ENCODE data around the gene SULT4A1. TPM values are rescaled to one million over a fixed set of nuclear protein-coding genes. Genes with fewer than 3 reads are reported as not detected.

Gene SULT4A1
- total and polyA plus RNA-seq, 12 donors, result 0.19 to 1.2 (median 0.29) TPM; not detected in 2

- Histone ChIP-seq H3K9me3 (peaks cover 0 to 20% (median 0%) of the 10 kb centered on the region in 11 donors), H3K36me3 (no peaks in the 10 kb centered on the region), H3K27me3 (peaks cover 0 to 55% (median 39%) of the 10 kb centered on the region in 7 donors), H3K4me1 (peaks cover 0 to 2% (median 0%) of the 10 kb centered on the region in 9 donors), H3K4me3 (no peak overlapping the region), H3K27ac (no peak overlapping the region)
- ATAC-seq (no peak), DNase-seq (no peak)
- 72 to 74% methylated on average over 11 of the region's 11 CpGs for WGBS, 2 donors
- intact Hi-C loops (cut with DNase I), result no loop called here
- TF ChIP-seq CTCF (IDR thresholded peaks at IDR 0.05), result no peak
Observed at GRCh38 chr22:43858156-43858895, 4.0 kb downstream of the SULT4A1 start.

GRCh38 chr22:43857367-43857766 is 4.9 kb downstream of the SULT4A1 start:
- peaks cover 0 to 55% (median 31%) of the 10 kb centered on the region in 7 donors for H3K27me3 ChIP-seq

GRCh38 chr22:43855431-43855830 is 6.9 kb downstream of the SULT4A1 start:
- peaks cover 0 to 20% (median 0%) of the 10 kb centered on the region in 11 donors for H3K9me3 ChIP-seq
- ATAC-seq (no peak), DNase-seq (no peak)
- H3K36me3 ChIP-seq, result no peaks in the 10 kb centered on the region
- TF ChIP-seq CTCF (IDR thresholded peaks at IDR 0.05), result no peak
- H3K4me3 ChIP-seq, result no peak overlapping the region
- WGBS, 2 donors, result 76 to 94% methylated on average over 4 of the region's 4 CpGs
- H3K27ac ChIP-seq, result no peak overlapping the region
- intact Hi-C loops (cut with DNase I), result no loop called here
- H3K4me1 ChIP-seq, result no peaks in the 10 kb centered on the region
- peaks cover 0 to 52% (median 30%) of the 10 kb centered on the region in 7 donors for H3K27me3 ChIP-seq

More at GRCh38 chr22:43857367-43857766, 4.9 kb downstream of the SULT4A1 start:
- TF ChIP-seq CTCF (IDR thresholded peaks at IDR 0.05), result no peak
- Histone ChIP-seq H3K36me3 (no peaks in the 10 kb centered on the region), H3K4me1 (no peaks in the 10 kb centered on the region), H3K27ac (no peak overlapping the region), H3K4me3 (no peak overlapping the region), H3K9me3 (peaks cover 0 to 20% (median 0%) of the 10 kb centered on the region in 11 donors)
- ATAC-seq, result no peak
- no peak for DNase-seq
- intact Hi-C loops (cut with DNase I), result no loop called here

GRCh38 chr22:43854786-43855271 is 7.5 kb downstream of the SULT4A1 start:
- 91 to 94% methylated on average over 13 of the region's 13 CpGs for WGBS, 2 donors
- Histone ChIP-seq H3K36me3 (no peaks in the 10 kb centered on the region), H3K27me3 (peaks cover 0 to 51% (median 25%) of the 10 kb centered on the region in 7 donors), H3K4me3 (no peak overlapping the region), H3K27ac (no peak overlapping the region), H3K9me3 (peaks cover 0 to 20% (median 0%) of the 10 kb centered on the region in 11 donors), H3K4me1 (no peaks in the 10 kb centered on the region)
- peak in 1 of 8 donors; percentile 17 for ATAC-seq
- no peak for DNase-seq
- intact Hi-C loops (cut with DNase I), result no loop called here
- no peak for TF ChIP-seq CTCF (IDR thresholded peaks at IDR 0.05)

All from heart right ventricle (tissue), 16 donors.